Right atrium auricular region (tissue), 2 donors: Measurements from ENCODE around the gene OR52N1. TPM values are rescaled to one million over a fixed set of nuclear protein-coding genes. Genes with fewer than 3 reads are reported as not detected.

Source experiments
- DNase-seq: peaks from one replicate; pipeline ENCODE4 v3.0.0-alpha.2; 2019; ENCODE audit warnings: low spot score
- H3K27ac ChIP-seq, 2 donors: fragments of 200-600 bp; sonication (generic); 1 replicate in 1 of 2; 2 replicates in 1 of 2; pipeline ENCODE4 v1.5.1; 2016 to 2019
- H3K27me3 ChIP-seq, 2 donors: fragments of 200-600 bp; sonication (generic); one replicate each; pipeline versions ENCODE4 v1.5.1 to v1.6.0; 2017 to 2019
- H3K36me3 ChIP-seq: fragments of 200-600 bp; sonication (generic); one replicate; pipeline ENCODE4 v1.5.1; 2016
- H3K4me1 ChIP-seq, 2 donors: fragments of 200-600 bp; sonication (generic); one replicate each; pipeline versions ENCODE4 v1.5.1 to v1.6.0; 2017 to 2019
- H3K4me3 ChIP-seq, 2 donors: fragments of 200-600 bp; sonication (generic); 1 replicate in 1 of 2; 2 replicates in 1 of 2; pipeline ENCODE4 v1.5.1; 2017 to 2019; ENCODE audit warnings: mild to moderate bottlenecking in 1 of 2, moderate library complexity in 1 of 2
- H3K9me3 ChIP-seq, 2 donors: fragments of 200-600 bp; sonication (generic); one replicate each; pipeline ENCODE4 v1.5.1; 2019
- total RNA-seq, 2 donors: library from RNA; depleted of rRNA; stranded (reverse); fragments of >200 nt; gene quantifications; one replicate each; pipeline ENCODE4 v1.1.0, GENCODE V29; 2016
- TF ChIP-seq, protein P1 (sequence below), 2 donors: fragments of 200-600 bp; sonication (generic); IDR thresholded peaks; one replicate each; pipeline ENCODE4 v1.5.1; 2019; ENCODE audit warnings: antibody characterized with exemption in 2 of 2

Gene OR52N1
- not detected for total RNA-seq

DNA sequence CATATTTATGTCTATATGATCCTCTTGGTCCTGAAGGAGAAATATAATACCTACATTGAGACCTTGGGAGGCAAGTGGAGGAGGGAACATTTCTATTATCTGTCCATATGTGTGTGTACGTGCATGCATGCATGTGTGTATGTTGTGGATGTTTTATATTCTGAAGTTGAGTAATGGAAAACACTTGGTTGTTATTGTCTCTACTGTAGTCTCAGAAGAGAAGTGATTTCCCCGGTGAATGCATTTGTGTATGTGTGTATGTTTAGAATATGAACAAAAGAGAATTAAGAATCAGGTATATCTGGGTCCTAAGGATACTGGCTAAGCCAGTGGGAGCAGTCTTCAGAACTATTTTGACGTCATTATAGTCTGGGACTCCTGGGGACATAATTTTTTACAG is at the start of gene OR52N1:
TSS of gene OR52N1 (minus strand) at position 101 of the 400 bp plus-strand sequence. CDS start 2,449 bp downstream, outside the sequence.
- no peak for DNase-seq
- TF ChIP-seq, protein P1, sequence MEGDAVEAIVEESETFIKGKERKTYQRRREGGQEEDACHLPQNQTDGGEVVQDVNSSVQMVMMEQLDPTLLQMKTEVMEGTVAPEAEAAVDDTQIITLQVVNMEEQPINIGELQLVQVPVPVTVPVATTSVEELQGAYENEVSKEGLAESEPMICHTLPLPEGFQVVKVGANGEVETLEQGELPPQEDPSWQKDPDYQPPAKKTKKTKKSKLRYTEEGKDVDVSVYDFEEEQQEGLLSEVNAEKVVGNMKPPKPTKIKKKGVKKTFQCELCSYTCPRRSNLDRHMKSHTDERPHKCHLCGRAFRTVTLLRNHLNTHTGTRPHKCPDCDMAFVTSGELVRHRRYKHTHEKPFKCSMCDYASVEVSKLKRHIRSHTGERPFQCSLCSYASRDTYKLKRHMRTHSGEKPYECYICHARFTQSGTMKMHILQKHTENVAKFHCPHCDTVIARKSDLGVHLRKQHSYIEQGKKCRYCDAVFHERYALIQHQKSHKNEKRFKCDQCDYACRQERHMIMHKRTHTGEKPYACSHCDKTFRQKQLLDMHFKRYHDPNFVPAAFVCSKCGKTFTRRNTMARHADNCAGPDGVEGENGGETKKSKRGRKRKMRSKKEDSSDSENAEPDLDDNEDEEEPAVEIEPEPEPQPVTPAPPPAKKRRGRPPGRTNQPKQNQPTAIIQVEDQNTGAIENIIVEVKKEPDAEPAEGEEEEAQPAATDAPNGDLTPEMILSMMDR (IDR thresholded peaks at IDR 0.05): no peak
- Histone ChIP-seq H3K4me1 (no peaks in the 10 kb centered on the region), H3K36me3 (no peaks in the 10 kb centered on the region), H3K27me3 (no peaks in the 10 kb centered on the region), H3K27ac (no peak within 1 kb of the TSS), H3K4me3 (no peak within 1 kb of the TSS), H3K9me3 (peaks cover 0 to 7% of the 10 kb centered on the region in 2 donors)

DNA sequence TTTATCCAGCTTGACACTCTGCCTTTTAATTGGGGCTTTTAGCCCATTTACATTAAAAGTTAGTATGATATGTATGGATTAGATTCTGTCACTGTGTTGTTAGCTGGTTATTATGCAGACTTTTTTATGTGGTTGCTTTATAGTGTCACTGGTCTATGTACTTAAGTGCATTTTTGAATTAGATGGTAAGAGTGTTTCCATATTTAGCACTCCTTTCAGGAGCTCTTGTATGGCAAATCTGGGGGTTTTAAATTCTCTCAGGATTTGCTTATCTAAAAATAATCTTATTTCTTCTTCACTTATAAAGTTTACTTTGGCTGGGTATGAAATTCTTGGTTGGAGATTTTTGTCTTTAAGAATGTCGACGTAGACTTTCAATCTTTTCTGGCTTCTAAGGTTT is 46.6 kb upstream of the OR52N1 start:
- Histone ChIP-seq H3K4me1 (no peaks in the 10 kb centered on the region), H3K9me3 (peaks cover 0 to 5% of the 10 kb centered on the region in 2 donors), H3K27me3 (no peaks in the 10 kb centered on the region), H3K36me3 (no peaks in the 10 kb centered on the region), H3K4me3 (no peak overlapping the region), H3K27ac (no peak overlapping the region)
- TF ChIP-seq, protein P1 (IDR thresholded peaks at IDR 0.05): no peak
- no peak for DNase-seq

DNA sequence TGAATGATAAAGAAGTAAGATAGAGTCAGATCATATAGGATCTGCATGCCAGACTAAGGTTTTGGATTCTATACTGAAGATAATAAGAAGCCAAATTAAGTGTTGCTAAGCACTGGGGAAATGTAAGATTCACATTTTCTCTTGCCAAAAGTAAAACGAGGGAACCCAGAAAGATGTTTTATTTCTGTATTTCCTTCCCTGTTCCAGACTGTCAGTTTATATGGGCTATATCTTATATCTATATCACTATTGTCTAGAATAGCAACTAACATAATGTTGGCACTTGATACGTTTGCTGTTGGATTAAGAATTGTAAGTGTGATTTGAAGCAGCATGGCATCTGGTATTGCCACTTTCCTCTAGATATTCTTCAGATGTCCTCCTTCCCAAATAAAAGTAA is 42.4 kb upstream of the OR52N1 start:
- TF ChIP-seq, protein P1 (IDR thresholded peaks at IDR 0.05): no peak
- Histone ChIP-seq H3K27me3 (no peaks in the 10 kb centered on the region), H3K36me3 (no peaks in the 10 kb centered on the region), H3K4me3 (no peak overlapping the region), H3K4me1 (no peaks in the 10 kb centered on the region), H3K27ac (no peak overlapping the region), H3K9me3 (peaks cover 0 to 1% of the 10 kb centered on the region in 2 donors)
- DNase-seq: no peak

DNA sequence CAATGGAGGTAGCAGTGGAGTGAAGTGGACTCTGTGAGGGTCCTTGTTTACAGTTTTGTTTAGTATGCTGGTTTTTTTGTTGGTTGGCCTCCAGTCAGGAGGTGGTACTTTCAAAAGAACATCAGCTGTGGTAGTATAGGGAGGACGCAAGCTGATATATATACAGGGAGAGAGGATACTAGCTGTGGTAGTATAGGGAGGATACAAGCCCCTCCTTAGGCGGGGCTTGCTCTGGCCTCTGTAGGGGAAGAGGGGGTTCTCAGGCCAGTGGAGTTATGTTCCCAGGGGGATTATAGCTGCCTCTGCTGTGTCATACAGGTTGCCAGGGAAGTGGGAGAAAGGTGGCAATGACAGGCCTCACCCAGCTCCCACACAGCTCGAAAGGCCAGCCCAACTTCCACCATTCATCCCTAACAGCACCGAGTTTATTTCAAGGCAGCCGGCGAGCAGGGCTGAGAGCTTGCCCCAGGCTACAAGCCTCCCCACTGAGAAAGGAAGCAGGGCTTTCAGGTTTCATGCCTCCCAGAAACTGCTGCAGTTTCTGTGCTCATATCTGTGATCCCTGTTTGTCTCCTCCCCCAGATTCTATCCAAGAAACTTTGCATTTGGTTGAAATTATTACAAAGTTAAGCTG is 40.2 kb upstream of the OR52N1 start:
- TF ChIP-seq, protein P1 (IDR thresholded peaks at IDR 0.05): no peak
- no peak overlapping the region for H3K27ac ChIP-seq

DNA sequence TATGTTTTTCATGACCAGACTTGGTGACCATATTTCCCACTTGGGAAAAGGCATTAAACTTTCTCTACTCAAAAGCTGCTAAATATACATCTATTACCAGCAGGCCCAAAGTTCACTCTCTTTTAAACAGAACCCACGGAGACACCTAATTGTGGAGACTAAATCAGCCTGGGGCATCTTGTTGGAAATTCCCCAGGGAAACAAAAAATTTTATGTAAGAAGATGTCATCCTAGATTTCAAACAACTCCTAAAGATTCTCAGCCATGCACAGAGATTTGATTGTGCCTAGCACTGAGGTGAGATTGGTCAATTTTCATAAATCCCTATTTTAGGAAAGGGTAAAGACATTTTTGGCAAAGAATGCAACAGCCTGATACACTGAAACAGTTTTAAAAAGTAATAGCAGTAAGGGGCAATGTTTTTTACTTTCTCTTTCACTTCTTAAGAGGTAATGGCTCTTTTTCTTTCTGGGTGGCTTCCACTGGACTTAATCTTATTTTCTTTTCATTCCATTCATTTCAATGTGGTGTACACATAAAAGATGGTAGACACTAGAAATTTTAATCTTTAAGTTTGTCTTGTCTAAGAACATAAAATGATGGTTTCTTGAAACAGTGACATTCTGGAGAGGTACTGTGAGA is 27.3 kb upstream of the OR52N1 start:
- Histone ChIP-seq H3K36me3 (no peaks in the 10 kb centered on the region), H3K27ac (no peak overlapping the region), H3K4me3 (no peak overlapping the region), H3K9me3 (no peaks in the 10 kb centered on the region), H3K4me1 (no peaks in the 10 kb centered on the region), H3K27me3 (no peaks in the 10 kb centered on the region)
- TF ChIP-seq, protein P1 (IDR thresholded peaks at IDR 0.05): no peak
- DNase-seq: no peak

More for the DNA sequence above, 40.2 kb upstream of the OR52N1 start:
- Histone ChIP-seq H3K4me3 (no peak overlapping the region), H3K27me3 (no peaks in the 10 kb centered on the region), H3K9me3 (no peaks in the 10 kb centered on the region), H3K36me3 (no peaks in the 10 kb centered on the region), H3K4me1 (no peaks in the 10 kb centered on the region)
- DNase-seq: no peak
